ENCODE data around the gene SLC2A11. TPM values are rescaled to one million over a fixed set of nuclear protein-coding genes. Genes with fewer than 3 reads are reported as not detected.
"Not testable (repeated sequence)": the region's sequence is repeated elsewhere in the genome, so short reads cannot be mapped to it uniquely, and the experiment has no call there.

SLC2A11 gene
- total RNA-seq, 1 experiment from 2014 or later, result 3.0 TPM

DNA sequence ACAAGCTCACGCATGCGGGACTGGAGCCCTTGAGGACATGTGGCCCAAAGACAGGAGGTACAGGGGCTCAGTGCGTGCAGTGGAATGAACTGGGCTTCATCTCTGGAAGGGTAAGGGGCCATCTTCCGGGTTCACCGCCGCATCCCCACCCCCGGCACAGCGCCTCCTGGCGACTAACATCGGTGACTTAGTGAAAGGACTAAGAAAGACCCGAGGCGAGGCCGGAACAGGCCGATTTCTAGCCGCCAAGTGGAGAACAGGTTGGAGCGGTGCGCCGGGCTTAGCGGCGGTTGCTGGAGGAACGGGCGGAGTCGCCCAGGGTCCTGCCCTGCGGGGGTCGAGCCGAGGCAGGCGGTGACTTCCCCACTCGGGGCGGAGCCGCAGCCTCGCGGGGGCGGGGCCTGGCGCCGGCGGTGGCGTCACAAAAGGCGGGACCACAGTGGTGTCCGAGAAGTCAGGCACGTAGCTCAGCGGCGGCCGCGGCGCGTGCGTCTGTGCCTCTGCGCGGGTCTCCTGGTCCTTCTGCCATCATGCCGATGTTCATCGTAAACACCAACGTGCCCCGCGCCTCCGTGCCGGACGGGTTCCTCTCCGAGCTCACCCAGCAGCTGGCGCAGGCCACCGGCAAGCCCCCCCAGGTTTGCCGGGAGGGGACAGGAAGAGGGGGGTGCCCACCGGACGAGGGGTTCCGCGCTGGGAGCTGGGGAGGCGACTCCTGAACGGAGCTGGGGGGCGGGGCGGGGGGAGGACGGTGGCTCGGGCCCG, 36.5 kb downstream of the SLC2A11 start, which contains the start of gene MIF:
Gene MIF (plus strand): TSS at position 439 of the 765 bp plus-strand sequence. CDS start 92 bp downstream, at position 531.
- peak; percentile 90 to 91 for DNase-seq (ENCODE audit: low read depth in 1 of 2, low spot score in 2 of 2)
- Histone ChIP-seq H3K27ac (peak within 1 kb of the TSS; percentile 63), H3K9me3 (replicated peaks) (no peaks in the 10 kb centered on the region), H3K27me3 (replicated peaks) (no peaks in the 10 kb centered on the region), H3K36me3 (peaks cover 30% of the 10 kb centered on the region), H3K4me1 (replicated peaks) (peaks cover 26% of the 10 kb centered on the region), H3K4me3 (peak within 1 kb of the TSS; percentile 57)

DNA sequence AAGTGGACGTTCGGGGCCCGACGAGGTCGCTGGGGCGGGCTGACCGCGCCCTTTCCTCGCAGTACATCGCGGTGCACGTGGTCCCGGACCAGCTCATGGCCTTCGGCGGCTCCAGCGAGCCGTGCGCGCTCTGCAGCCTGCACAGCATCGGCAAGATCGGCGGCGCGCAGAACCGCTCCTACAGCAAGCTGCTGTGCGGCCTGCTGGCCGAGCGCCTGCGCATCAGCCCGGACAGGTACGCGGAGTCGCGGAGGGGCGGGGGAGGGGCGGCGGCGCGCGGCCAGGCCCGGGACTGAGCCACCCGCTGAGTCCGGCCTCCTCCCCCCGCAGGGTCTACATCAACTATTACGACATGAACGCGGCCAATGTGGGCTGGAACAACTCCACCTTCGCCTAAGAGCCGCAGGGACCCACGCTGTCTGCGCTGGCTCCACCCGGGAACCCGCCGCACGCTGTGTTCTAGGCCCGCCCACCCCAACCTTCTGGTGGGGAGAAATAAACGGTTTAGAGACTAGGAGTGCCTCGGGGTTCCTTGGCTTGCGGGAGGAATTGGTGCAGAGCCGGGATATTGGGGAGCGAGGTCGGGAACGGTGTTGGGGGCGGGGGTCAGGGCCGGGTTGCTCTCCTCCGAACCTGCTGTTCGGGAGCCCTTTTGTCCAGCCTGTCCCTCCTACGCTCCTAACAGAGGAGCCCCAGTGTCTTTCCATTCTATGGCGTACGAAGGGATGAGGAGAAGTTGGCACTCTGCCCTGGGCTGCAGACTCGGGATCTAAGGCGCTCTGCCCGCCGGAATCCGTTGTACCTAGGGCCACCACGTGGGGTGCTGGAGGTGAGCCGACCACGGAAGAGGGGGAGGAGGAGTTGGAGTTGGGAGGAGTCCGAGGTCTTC, 37.3 kb downstream of the SLC2A11 start:
- peak overlapping the region; percentile 63 for H3K27ac ChIP-seq
- H3K9me3 ChIP-seq (replicated peaks), result no peaks in the 10 kb centered on the region
- H3K4me1 ChIP-seq (replicated peaks), result peaks cover 20% of the 10 kb centered on the region
- no peaks in the 10 kb centered on the region for H3K27me3 ChIP-seq (replicated peaks)
- DNase-seq (ENCODE audit: low read depth in 1 of 2, low spot score in 2 of 2), result peak; percentile 44 to 65
- peaks cover 30% of the 10 kb centered on the region for H3K36me3 ChIP-seq
- peak overlapping the region; percentile 57 for H3K4me3 ChIP-seq

DNA sequence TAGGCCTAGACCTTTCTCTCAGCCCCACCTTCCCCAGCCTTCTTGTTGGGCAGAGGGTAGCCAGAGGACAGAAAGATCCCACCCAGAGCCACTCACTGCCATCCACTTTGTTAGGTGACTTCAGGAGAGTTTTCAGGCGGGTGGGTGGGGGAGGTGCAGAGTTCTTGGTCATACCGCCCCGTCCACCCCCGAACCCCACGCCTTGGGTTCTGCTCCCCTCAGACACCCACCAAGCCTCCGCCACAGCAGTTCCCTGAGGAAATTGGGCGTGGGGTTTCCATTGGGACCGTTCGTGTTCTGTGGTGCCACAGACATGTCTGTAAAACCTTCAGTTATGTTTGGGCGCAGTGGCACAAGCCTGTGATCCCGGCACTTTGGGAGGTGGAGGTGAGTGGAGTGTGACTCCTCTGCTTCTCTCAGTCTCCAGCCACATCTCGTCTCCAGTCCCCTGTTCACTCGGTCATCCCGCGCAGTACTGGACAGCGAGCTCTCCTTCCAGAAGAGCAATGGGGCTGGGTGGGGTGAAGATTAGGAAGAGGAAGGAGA, 38.0 kb downstream of the SLC2A11 start:
- Histone ChIP-seq H3K36me3 (peaks cover 32% of the 10 kb centered on the region), H3K4me1 (replicated peaks) (peaks cover 20% of the 10 kb centered on the region), H3K9me3 (replicated peaks) (no peaks in the 10 kb centered on the region; the same call in 1 of the 2 replicates), H3K27ac (no peak overlapping the region), H3K27me3 (replicated peaks) (no peaks in the 10 kb centered on the region), H3K4me3 (peak overlapping the region; percentile 57)
- DNase-seq (ENCODE audit: low read depth in 1 of 2, low spot score in 2 of 2), result no peak

DNA sequence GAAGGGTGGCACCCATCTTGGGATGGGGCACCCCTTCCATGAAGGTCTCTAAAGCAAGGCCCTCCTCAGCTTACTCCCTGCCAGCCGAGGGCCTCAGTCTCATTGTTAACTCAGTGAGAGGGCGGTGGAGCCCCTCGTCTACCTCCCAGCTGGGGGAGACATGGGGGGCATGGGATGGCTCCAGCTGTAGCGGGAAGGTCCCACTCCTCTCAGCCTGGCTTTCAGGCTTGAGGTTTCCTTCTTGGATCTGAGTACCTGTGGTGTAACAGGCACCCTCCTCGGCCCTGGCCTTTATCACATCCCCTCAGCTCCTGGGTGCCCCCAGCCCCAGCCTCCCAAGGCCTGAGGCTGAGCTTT, 38.5 kb downstream of the SLC2A11 start:
- no peak for DNase-seq (ENCODE audit: low read depth in 1 of 2, low spot score in 2 of 2)
- H3K9me3 ChIP-seq (replicated peaks), result no peaks in the 10 kb centered on the region; the same call in 1 of the 2 replicates
- H3K36me3 ChIP-seq, result peaks cover 34% of the 10 kb centered on the region
- no peak overlapping the region for H3K27ac ChIP-seq
- no peak overlapping the region for H3K4me3 ChIP-seq
- H3K27me3 ChIP-seq (replicated peaks), result no peaks in the 10 kb centered on the region
- peaks cover 20% of the 10 kb centered on the region for H3K4me1 ChIP-seq (replicated peaks)

DNA sequence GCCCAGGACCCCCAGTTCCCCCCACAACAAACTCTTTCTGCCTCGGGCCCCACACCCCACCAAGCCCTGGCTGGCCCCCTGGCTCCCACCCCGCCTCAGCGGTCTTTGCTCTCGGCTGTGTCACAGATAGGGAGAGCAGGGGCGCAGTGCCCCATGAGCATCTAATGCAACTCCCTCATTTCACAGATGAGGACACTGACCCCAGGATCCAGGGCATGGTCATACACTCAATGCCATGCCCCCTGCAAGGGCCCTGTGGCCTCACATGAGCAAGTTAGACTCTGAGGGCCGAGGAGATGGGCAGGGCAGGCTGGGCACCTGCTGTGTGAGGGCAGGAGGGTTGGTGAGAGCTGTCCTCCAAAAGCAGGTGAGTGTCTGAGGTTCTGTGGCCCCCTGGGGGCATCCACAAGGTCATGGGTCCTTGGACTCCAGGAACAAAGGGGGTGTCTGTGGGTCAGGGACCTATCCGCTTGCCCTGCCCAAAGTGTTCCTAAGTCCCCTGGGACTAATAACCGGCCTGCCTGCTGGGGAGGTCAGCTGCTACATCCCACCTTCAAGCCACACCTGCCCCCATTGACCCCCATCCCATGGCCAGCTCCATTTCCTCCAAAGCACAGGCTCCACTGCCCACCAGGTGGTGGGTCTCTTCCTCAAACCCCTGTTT, 39.0 kb downstream of the SLC2A11 start:
- no peak for DNase-seq (ENCODE audit: low read depth in 1 of 2, low spot score in 2 of 2)
- Histone ChIP-seq H3K27me3 (replicated peaks) (no peaks in the 10 kb centered on the region), H3K9me3 (replicated peaks) (no peaks in the 10 kb centered on the region; the same call in 1 of the 2 replicates), H3K27ac (no peak overlapping the region), H3K4me3 (no peak overlapping the region), H3K36me3 (peaks cover 34% of the 10 kb centered on the region), H3K4me1 (replicated peaks) (peaks cover 20% of the 10 kb centered on the region)

DNA sequence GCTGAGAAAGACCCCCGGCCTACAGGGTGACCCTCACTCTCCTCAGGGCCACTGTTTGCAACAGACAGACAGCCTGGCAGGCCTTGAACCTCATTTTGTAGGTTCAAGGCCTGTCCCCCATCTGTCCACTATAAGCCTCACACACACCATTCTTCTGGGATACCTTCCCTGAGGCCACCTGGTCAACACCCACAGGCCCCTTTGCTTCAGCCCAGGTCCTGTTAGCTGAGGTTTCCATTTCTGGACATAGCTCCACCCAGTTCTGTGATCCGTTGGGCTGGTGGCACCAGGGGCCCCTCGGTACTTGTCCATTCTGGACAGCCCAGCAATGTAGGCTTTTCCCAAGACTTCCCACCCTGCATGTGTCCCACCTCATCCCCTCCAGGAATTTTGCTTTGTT, 39.6 kb downstream of the SLC2A11 start:
- Histone ChIP-seq H3K36me3 (peaks cover 34% of the 10 kb centered on the region), H3K9me3 (replicated peaks) (no peaks in the 10 kb centered on the region; the same call in 1 of the 2 replicates), H3K4me3 (no peak overlapping the region), H3K27me3 (replicated peaks) (no peaks in the 10 kb centered on the region), H3K4me1 (replicated peaks) (peaks cover 20% of the 10 kb centered on the region), H3K27ac (no peak overlapping the region)
- DNase-seq (ENCODE audit: low read depth in 1 of 2, low spot score in 2 of 2), result no peak

DNA sequence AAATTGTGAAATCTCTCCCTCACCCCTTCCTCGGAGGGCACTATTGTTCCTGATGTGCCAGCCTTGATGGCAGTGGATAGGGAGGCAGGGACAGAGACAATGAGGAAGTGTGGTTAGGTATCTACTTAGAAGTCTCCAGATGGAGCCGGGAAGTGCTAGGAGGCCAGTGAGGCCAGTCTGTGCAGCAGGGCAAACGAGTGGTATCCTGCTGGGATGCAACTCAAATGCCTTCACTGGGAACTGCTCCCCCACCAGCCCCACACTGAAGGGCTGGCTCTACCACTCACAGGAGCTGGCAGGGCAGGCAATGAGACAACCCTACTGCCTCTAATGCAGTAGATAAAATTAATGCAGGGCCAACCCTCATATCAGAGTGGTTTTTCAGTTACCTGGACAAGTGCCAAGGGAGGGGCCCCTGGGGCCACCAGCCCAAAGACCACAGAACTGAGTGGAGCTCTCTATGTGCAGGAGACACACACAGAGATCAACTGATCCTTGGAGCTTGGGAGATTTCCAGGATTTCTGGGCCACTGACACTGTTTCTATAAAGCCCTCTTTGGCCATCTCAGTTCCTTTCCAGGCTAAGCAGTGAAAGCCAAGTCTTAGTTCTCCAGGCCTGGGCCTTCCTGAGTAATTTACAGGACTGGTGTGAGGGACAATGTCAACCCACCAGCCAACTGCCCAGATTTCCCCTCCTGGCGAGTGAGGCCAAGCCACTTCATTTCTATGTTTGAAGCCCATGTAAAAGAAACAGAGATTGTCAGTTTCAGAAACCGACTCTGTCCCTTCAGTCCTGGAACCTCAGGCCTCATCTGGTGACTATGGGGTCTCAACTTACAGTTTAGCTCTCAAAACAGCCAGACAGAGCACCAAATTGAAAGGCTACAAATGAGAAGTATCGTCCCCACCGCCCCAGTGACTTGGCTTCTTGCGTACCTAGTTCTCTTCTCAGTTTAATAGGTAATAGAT, 40.6 kb downstream of the SLC2A11 start:
- no peak overlapping the region for H3K4me3 ChIP-seq
- H3K27me3 ChIP-seq (replicated peaks), result no peaks in the 10 kb centered on the region
- H3K36me3 ChIP-seq, result peaks cover 34% of the 10 kb centered on the region
- H3K4me1 ChIP-seq (replicated peaks), result peaks cover 20% of the 10 kb centered on the region
- no peak overlapping the region for H3K27ac ChIP-seq
- no peaks in the 10 kb centered on the region; the same call in 1 of the 2 replicates for H3K9me3 ChIP-seq (replicated peaks)
- no peak for DNase-seq (ENCODE audit: low read depth in 1 of 2, low spot score in 2 of 2)

DNA sequence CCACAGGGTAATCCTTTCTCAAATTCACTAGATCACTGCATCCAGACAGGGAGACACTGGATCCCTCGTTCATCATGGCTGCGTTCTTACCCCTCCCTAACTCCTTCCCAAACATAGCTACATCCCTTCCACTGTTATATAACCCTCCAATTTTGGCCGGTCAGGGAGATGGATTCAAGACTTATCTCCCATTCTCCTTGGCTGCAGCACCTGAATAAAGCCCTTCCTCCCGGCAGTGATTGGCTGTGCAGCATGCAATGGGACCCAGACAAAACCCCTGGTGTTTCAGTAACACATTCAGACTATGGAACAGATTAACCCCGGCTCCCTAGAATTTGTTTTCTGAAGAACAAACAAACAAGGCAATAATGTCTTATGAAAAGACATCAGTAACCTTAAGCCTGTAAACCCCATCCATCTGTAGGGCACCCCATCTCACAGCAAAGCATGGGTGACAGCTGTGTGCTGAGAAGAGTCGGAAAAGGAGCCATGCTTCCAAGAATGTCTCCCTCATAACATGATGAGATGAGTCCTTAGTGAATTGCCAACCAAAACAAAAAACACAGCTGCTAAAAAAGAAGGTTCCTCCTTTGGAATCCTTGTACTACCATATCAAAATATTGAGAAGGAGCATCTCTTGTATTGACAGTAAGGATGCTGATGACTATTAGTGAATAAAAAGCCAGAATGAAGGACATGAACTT, 41.5 kb downstream of the SLC2A11 start:
- Histone ChIP-seq H3K4me1 (replicated peaks) (peaks cover 15% of the 10 kb centered on the region), H3K36me3 (peaks cover 34% of the 10 kb centered on the region), H3K9me3 (replicated peaks) (no peaks in the 10 kb centered on the region; the same call in 1 of the 2 replicates), H3K27ac (no peak overlapping the region), H3K4me3 (no peak overlapping the region), H3K27me3 (replicated peaks) (no peaks in the 10 kb centered on the region)
- DNase-seq (ENCODE audit: low read depth in 1 of 2, low spot score in 2 of 2), result no peak

DNA sequence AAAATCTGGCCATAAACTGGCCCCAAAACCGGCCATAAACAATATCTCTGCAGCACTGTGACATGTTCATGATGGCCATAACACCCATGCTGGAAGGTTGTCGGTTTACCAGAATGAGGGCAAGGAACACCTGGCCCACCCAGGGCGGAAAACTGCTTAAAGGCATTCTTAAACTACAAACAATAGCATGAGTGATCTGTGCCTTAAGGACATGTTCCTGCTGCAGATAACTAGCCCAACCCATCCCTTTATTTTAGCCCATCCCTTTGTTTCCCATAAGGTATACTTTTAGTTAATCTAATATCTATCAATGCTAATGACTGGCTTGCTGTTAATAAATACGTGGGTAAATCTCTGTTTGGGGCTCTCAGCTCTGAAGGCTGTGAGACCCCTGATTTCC, 42.6 kb downstream of the SLC2A11 start:
- H3K27me3 ChIP-seq (replicated peaks); H3K4me1 ChIP-seq (replicated peaks); H3K27ac ChIP-seq; H3K9me3 ChIP-seq (replicated peaks); DNase-seq (ENCODE audit: low read depth in 1 of 2, low spot score in 2 of 2); H3K4me3 ChIP-seq: not testable (repeated sequence)
- peaks cover 28% of the 10 kb centered on the region for H3K36me3 ChIP-seq

DNA sequence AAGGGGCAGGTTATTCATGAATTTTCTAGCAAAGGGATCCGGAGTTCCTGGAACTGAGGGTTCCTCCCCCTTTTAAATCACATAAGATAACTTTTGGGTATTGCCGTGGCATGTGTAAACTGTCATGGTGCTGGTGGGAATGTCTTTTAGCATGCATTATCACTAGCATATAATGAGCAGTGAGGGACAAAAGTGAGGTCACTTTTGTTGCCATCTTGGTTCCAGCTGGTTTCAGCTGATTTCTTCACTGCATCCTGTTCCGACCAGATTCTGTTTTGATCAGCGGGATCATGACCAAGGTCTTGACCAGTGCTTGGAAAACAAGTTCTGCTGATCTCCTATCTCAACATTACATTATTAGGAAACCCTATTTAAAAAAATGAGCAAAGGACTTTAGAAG, 43.9 kb downstream of the SLC2A11 start:
- H3K4me1 ChIP-seq (replicated peaks), result no peaks in the 10 kb centered on the region
- no peak overlapping the region for H3K4me3 ChIP-seq
- H3K9me3 ChIP-seq (replicated peaks), result no peaks in the 10 kb centered on the region; the same call in 1 of the 2 replicates
- H3K27ac ChIP-seq, result no peak overlapping the region
- peaks cover 14% of the 10 kb centered on the region for H3K36me3 ChIP-seq
- no peaks in the 10 kb centered on the region for H3K27me3 ChIP-seq (replicated peaks)
- DNase-seq (ENCODE audit: low read depth in 1 of 2, low spot score in 2 of 2), result no peak

DNA sequence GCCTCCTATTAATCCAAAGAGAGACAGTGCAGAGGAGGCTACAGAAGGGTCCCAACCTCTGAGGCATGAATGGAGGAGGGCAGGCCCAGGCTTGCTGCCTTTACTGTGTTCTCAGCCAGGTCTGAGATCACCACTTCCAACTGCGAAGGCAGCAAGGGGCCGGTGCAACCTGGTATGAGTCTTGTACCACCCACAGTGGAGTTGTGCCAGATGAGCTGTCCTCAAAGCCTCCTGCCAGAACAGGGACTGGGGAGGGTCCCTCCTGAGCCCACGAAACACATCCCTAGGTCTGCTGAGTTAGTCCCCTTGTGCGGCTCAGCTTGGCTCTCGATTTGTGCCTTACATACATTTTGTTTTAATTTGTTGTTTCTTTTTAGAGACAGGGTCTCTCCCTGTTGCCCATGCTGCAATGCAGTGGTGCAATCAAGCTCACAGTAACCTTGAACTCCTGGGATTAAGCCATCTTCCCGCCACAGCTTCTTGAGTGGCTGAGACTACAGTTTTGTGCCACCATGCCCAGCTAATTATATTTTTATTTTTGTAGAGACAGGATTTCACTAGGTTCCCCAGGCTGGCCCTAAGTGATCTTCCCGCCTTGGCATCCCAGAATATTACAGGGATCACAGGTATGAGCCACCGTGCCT, 45.8 kb downstream of the SLC2A11 start:
- Histone ChIP-seq H3K9me3 (replicated peaks) (no peaks in the 10 kb centered on the region; the same call in 1 of the 2 replicates), H3K4me3 (no peak overlapping the region), H3K4me1 (replicated peaks) (no peaks in the 10 kb centered on the region), H3K36me3 (0 out of 2 replicates have a peak, but pooled peaks cover 4% of the 10 kb centered on the region), H3K27me3 (replicated peaks) (no peaks in the 10 kb centered on the region), H3K27ac (no peak overlapping the region)
- no peak for DNase-seq (ENCODE audit: low read depth in 1 of 2, low spot score in 2 of 2)

Measured in SJSA1 (cell line).